ENCODE results near the gene FGF9.
A peak's percentile ranks its signal among the peaks of the same experiment; 100 is the strongest.

Gene FGF9

DNA sequence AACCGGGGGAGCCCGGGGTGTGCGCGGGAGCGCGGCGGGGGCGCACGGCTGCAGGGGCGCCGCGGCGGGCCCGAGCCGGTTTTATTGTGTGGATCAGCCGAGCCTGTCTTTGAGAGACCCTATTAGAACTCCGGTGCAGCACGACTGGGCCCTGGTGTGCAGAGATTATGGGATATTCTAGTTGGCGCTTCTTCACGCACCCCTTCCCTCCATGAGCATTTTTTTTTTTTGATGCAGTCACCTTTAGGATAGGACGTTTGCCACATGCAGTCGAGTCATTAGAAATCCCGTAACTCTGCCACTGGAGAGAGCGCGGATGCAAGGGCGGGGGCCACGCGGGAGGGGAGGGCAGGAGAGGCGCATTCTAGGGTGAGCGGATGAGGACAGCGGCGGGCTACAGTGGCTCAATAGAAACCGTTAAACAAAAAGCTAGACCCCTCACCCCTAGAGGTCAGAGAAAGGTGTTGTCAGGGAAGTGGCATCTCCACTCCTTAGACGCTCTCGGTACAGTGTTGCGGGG, 3.7 kb downstream of the FGF9 start:
- no peak for DNase-seq

DNA sequence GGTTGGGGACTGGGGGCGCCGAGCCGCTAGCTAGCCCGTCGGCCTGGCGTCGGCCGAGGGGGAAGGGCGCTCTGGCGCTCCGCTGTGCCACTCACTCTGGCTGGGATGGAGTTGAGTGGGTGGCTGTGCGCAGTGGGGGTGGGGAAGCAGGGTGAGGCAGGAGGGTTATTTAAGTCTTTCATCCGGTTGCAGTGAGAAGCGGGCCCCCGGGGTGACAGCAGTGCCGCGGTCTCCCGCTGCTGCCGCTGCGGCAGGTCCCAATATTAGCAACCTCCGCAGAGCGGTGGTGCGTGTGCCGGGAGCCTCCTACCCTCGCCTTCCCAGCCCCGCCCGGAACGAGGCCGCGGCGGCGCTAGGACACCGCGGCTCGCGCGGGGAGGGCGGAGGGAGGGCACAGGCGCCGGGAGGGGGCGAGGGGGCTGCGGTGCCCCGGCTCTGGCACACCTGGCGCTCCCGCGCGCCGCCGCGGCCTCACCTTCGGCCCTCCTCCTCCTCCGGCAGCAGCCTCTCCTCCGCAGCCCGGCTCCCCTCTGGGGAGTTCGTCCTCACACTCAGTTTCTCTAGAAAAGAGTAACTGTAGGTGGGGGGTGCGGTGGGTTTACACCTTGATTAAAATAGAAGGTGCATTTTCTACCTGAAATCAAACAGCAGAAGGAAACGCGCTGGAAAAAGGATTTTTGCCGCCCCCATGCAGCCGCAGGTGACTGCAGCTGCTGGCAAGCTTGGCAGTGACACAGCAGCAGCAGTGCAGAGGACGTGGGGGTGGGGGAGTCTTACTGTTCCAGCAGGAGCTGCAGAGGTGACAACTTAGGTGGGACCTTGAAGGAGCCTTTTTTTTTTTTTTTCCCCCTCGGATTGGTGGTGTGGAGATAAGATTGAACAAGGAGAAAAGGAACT, 4.5 kb downstream of the FGF9 start:
- peak in 3 of 5 experiments; percentile 16 to 52 (median 41) for DNase-seq

DNA sequence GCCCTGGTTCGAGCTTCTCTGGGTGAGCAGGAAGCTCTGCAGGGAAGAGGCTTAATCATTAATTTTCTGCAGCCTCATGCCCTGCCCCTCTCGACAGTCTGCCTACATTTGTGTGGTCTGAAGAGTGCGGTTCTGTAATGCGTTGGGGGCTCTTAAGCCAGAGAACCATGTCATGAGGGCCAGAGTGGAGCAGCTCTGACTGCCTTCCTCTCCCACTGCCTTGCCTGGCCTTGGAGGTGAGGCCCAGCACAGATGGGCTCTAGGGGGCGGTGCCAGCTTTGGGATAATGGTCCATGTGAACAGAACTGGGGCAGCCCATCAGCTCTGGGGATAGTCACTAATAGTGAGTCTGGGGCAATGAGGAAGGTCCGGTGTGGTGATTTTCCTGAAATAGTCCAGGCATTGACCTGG, 5.7 kb downstream of the FGF9 start:
- DNase-seq = no peak

DNA sequence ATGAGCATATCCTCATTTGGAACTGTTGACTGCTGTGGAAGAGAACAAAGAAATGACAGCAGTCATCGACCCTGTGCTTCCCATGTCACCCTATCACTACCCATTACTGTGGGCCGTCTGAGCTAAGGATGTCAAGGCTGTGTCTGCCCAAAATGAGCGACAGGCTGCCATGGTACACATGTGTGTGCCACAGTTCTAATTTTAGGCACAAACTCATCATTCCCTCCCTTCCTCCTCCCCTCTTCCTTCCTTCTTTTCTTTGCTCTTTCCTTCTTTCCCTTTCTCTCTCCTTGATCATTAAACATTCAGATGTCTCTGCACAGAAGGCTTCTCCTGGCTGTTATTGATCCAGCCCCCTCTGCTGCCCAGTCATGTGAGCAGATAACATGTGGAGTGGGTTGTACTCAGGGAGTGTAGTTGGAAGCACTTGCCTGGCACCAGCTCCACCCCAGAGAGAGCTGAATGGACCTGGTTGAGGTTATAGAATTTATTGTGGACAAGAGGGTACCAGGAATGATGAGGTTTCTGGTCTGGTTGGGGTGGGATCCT, 6.3 kb downstream of the FGF9 start:
- DNase-seq = no peak

DNA sequence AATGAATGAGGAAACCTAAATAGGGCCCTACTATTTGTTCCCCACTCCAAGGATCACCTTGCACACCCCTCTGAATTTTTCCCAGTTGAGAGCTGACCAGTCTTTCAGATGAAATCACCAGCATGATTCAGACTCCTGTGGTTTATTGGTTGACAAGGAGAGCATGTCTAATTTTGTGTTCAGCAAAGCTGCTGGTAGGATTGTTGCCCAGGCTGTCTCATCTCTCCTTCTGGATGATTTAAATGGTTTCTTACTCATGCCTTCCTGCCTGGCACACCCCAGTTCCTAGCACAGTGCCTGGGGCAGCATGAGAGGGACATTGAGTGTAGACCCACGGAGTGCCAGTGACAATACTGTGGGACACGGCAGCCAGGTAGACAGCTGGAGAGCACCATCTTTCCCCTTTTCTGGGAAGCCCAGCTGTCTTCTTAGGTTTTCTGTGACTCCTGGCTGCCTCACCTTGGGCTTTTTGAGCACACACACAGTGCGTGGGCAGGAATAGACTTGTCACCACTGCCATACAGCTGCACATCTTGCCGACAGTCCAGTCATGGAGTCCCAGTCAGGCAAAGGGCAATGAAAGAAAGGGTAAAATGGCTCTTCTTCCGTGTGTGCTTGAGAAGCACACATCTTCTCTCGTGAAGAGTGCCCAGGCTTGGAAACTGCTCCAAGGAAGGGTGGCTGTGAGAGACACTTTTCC, 12.3 kb downstream of the FGF9 start:
- DNase-seq = no peak

DNA sequence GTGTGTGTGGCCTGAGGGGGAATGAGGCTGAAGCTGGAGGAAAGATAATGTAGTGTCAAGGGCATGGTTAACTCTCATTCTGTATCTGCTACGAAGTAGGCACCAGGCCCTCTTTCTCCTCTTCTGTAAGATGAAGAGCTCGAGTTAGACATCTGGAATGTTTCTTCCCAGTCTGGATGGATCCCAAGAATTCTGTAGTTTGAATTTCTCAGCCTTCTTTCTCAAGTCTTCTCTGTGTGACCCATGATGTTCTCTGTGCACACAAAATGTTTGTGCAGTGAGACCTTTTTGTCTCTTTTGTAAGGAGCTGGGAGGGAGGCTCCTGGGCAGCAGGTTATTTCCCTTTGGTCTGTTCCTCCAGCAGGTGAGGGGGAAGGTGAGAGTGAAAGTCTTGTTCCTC, 13.7 kb downstream of the FGF9 start:
- DNase-seq = no peak

DNA sequence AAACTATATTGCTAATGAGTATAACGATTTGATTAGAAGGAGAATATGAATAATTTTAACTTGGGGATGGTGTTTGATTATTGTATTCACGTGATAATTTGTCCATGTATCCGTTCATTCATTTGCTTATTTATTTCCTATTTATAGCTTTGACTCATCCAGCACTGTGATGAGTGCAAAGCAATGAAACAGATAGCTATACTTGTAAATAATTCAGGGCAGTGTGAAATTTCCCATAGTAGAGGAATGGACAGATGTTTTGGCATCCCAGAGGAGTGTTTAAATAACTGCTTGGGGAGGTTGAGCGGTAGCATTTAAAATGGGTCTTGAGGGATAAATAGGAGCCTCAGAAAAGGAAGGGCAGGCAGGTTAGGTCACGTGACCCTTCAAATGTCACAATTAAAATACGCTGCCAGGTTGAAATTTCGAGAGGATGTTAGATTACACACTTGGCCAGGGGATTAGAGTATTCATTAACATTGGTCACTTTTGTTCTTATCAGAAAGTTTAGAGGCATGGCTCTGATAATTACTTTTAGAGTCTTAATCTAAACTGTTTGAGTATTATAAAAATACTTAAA, 14.7 kb downstream of the FGF9 start:
- no peak for DNase-seq

DNA sequence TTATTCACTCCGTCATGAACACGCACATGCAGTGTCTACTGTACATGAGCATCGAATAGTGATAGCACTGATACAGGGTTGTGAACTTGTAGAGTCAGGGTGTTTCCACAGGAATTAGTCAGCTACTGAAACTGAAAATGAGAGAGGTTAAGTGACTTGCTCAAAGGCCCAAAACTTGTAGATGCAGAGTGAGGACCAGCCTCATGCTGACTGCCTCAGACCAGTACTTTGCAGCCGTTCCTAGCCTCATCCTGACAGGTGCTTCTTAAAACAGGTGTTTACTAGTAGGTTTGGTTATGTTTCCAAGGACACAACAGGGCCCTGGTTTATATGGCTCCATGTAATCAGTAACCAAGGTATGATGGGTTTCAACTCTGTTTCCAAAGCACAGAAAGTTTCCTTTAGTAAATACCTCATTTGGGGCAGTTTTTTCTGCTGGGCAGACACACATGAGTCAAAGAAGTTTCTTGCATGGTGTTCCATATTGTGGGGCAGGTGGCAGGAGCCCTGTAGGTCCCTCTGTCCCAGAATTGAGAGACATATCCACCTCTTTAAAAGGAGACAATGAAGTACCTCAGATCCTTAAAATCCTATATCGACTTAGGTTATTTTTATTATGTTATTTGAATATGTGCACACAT, 16.0 kb downstream of the FGF9 start:
- DNase-seq = peak in 1 of 5 experiments; percentile 77

DNA sequence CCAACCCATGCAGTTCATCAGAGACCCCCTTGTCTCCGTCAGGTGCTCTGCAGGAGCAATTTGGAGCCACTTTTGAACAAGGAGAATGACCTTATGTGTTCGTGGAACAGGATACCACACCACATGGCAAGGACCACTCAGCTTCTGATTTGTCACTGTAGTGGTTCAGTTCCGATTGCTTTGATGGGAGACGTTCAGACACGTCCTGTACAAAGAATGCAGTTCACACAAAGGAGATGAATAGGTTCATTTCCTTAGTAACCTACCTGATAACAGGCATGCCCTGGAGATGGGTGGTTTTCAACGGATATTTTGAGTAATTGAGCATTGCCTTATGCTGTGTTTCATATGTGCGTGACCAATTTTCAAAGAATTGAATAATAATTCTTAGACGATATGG, 17.2 kb downstream of the FGF9 start:
- no peak for DNase-seq

DNA sequence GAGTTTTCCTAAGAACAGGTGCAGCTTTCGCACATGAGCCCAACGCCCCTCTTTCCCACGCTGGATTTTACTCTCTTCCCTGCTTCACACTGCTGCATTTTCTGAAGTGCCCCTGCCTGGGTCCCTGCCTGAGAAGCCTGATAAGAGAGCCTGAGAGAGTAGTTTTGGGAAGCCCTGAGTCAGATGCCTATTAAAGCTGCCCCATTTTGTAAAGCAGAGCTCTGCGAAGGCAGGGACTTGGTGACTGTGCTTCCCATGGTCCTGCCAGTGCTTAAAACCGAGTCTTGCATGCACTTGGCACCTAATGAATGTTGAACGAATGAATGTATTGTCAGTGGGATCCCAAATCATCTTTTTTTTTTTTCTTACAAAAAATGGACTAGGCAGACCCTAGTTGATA, 18.2 kb downstream of the FGF9 start:
- DNase-seq = no peak

DNA sequence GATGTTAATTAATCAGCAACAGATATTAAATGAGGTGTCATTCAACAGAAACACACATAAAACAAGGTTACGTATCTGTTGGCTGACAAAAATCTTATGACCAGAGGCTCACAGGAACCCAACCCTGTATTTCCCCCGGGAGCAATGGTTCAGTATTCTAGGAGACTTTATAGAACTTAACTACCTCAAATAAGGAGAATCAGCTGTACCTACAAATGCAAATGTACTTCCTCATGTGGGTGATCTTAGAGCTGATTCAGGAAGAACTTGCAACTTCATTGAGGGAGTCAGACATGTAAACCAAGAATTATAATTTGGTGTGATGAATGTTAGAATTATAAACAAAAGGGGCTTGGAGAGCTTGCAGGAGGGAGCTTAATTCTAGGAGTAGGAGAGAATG, 20.1 kb downstream of the FGF9 start:
- DNase-seq = no peak

DNA sequence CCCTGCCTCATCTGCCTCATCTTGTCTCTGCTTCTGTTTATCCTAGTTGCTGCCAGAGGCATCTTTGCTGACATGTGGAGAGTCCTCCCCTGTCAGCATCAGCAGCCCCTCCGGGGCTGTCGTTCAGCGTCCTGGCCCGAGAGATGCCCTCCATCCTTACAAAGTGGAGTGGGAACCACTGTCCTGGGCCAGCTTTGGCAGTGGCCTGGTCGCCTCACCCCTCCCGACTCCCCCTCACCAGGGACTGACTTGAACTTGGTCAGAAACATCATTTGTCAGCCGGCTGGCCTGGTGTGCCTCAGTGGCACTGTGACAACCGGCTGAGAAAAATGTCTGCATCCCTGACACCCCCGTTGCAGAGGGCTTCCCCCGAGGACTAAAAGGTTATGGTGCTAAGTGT, 20.6 kb downstream of the FGF9 start:
- DNase-seq = no peak

DNA sequence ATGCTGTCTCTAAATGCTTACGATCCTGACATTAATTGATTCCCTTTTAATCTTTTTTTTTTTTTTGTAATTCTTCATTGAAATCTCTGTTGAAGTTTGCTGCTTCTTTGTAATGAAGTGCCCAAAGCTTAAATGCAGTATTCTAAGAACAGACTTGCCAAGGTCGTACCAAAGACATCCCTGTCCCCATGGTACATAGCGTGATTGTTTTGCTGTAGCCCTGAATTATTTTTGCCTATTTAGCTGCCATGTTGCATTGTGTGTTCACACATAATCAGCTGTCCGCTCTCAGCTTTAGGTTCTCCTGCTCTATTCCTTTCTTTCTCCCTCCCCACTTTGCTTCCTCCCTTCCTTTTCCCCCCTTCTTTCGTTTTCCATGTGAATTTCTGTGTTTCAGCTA, 21.1 kb downstream of the FGF9 start:
- no peak for DNase-seq

DNA sequence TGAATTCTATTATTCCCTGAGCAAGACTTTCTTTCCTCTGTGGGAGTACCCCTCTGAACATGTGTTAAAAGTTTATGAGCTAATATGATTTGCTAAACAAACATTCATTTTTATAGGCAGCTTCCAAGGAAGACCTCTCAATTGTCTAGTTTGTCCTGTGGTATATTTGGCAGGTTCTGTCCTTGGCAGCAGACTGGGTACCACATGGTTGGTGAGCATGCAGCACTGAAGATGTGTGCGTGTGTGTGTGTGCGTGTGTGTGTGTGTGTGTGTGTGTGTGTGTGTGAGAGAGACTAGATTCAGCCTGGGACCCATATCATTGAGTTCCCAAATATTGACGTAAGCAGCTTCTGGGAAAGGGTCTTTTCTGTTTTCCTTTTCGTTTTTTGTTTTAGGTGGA, 24.0 kb downstream of the FGF9 start:
- DNase-seq = no peak

DNA sequence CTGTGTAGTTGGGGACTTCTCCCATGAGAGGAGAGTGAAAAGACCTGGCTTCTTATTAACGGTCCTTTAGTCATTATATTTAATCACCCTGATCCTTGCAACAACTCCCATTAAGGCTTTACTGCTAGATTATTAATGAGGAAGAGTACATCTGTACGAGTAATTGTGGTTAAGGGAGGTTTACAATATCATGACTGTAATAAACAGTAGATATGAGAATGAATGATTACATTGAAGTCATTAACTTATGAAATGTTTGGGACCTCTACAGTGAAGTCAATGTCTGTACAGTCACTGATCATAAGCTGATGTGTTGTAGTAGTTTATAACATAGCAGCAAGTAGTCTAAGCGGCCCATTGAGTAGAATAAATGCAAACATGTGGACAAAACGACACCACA, 24.7 kb downstream of the FGF9 start:
- DNase-seq = no peak

DNA sequence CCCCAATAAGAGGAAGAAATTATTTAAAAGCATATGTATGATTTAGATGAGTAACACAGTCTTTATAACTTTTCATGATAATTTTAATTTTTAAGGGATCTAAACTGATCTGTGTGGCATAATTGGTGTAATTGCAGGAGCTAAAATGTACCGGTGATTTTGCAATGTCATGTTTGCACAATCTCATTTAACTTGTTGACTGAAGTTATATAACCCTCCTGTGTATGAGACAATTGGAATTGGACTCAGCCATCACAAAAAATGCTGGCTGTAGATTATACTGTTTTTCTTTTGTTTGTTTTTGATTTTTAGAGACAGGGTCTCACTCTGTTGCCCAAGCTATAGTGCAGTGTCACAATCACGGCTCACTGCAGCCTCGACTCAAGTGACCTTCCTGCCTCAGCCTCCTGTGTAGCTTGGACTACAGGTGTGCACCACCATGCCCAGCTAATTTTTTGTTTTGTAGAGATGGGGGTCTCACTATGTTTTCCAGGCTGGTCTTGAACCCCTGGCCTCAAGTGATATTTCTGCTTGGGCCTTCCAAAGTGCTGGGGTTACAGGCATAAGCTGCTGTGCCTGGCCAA, 26.1 kb downstream of the FGF9 start:
- DNase-seq = no peak

DNA sequence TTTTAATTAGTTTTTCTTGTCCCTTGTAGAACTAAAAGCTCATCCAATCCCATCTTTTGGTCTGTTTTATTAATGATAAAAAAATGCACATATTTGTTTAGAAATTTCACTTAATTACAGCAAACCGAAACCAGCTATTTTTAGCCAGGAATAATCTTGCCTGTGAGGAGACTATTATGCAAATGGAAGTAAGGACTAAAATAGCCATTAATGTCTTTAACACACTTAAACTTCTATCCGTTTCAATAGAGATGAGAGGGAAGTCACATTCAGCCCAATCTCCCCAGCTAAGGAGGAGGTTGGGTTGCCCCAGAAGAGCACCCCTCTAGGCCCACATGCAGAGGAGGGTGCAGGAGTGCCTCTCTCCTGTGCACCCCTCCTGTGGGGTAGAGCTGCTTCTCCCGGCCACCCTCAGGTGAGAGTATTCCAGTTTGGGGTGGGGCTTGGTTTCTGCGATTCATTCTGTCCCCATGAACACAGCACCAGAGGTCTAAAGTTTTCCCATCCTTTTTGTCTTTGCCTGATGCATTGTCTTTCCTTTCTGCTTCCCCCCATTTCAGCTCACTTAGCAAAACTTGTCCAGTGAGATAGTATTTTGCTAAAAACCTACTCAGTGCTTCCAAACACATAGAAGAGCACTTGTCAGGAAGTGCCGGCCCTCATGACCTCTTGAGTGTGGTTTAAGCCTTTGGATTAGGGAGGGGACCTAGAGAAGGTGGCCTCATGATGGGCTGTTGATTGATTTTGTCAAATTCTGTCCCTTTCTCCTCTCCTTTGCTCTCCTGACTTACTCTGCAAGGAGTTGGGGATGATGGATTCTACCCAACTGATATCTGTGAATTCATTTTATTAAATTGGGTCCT, 28.2 kb downstream of the FGF9 start:
- DNase-seq = no peak

DNA sequence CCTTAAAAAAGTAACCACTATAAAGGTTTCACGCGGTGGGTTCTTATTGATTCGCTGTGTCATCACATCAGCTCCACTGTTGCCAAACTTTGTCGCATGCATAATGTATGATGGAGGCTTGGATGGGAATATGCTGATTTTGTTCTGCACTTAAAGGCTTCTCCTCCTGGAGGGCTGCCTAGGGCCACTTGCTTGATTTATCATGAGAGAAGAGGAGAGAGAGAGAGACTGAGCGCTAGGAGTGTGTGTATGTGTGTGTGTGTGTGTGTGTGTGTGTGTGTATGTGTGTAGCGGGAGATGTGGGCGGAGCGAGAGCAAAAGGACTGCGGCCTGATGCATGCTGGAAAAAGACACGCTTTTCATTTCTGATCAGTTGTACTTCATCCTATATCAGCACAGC, 30.6 kb downstream of the FGF9 start:
- no peak for DNase-seq

DNA sequence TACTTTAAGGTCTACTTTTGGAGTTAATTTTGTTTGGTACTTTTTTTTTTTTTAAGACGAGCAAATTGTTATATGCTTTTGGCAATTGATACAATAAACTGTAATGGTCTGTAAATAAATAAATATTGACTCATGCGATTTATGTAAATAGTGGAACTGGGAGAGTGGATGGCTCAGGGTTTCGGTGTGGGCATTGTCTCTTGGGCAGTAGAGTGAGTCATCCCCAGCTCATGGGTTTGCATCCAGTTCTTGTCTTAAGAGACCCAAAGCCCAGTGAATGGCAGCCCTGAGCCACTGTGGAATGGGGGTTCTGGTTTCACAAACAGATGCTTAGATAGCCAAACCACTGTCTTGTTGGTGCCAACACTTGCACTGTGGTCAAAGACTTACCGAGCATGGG, 33.0 kb downstream of the FGF9 start:
- DNase-seq = no peak

DNA sequence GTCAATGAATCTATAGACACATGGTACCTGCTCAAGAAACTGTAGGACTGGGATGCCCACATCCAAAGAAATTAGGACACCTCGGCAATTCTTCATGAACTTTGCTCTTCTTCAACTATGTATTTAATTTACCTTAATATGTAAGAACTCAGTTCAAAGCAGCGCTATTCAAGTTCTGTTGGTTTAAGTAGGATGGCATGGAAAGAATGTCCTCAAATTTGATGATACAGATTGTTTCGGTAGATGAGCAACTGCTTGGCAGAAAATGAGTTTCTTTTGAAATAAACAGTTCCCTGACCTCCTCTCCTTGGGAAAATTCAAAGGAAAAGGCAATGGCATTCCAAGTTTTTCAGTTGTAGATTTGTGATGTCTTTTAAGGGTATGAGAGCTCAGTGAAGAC, 36.7 kb downstream of the FGF9 start:
- DNase-seq = no peak

DNA sequence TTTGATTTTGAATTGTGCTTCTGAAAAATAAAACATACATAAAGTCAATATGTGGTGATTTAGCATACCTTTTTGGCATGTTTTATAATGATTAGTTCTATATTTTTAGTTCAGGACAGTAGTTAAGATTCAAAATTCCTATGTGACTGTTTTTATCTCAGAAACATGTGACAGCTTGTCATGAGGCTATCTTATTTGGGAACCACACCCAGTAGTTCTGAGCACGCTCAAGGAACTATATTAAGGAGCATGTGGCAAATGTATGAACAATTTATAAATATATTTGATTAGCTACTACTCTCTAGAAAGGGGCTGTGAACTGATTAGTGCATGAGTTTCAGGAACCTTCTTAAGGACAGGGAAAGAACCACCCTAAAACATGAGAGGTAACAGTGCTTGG, 38.8 kb downstream of the FGF9 start:
- DNase-seq = no peak

DNA sequence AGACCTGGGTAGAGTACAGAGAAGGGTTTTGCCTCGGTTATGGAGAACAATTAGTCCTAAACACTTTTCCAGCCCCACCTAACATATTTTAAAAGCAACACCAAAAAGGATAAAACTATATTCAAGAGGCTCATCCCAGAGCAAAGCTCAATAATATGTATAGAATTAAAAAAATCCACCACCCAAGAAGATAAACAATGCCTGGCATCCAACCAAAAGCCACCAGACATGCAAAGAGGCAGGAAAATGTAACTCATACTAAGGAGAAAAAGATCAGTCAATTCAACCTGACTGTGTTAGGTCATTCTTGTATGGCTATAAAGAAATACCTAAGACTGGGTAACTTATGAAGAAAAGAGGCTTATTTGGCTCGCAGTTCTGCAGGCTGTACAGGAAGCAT, 39.3 kb downstream of the FGF9 start:
- DNase-seq = no peak
